H1 (cell line): ENCODE results near the gene OXNAD1. TPM values are rescaled to one million over a fixed set of nuclear protein-coding genes. Genes with fewer than 3 reads are reported as not detected.

Source experiments
- CTCF ChIA-PET: fragments of 300-600 bp; sonication (Branson Sonifier 250); formaldehyde crosslinking; loops from one replicate; lab custom pipeline; 2021; ENCODE audit not compliant: partially characterized antibody; lab: Charles Lee
- POLR2A ChIA-PET: fragments of 300-600 bp; sonication (Branson Sonifier 250); formaldehyde crosslinking; loops from one replicate; lab custom pipeline; 2021; ENCODE audit warnings: inconsistent platforms; ENCODE audit not compliant: partially characterized antibody; lab: Charles Lee
- DNase-seq, 2 experiments: peaks; one replicate each; pipeline versions ENCODE4 v3.0.0 to v3.0.0-alpha.2; 2010 to 2022; ENCODE audit warnings: low spot score in 2 of 2, low read depth in 1 of 2, mixed read lengths in 1 of 2
- FAIRE-seq: peaks from 2 replicates; lab custom pipeline; 2011; peaks lifted over from hg19 to GRCh38; lab: Jason Lieb, UNC
- H2AFZ ChIP-seq: 2 replicates; pipeline ENCODE4 v1.8.1; 2012; ENCODE audit warnings: low read length, inconsistent platforms
- H2AK5ac ChIP-seq: 2 replicates; pipeline ENCODE4 v1.6.1; 2013; ENCODE audit warnings: low read depth, low read length
- H2BK120ac ChIP-seq: replicated peaks from 2 replicates; pipeline ENCODE3; 2013; ENCODE audit warnings: low read depth, low read length, inconsistent platforms
- H2BK12ac ChIP-seq: 2 replicates; pipeline ENCODE4 v1.6.1; 2013; ENCODE audit warnings: low read depth, low read length
- H2BK15ac ChIP-seq: 2 replicates; pipeline ENCODE4 v1.6.1; 2013; ENCODE audit warnings: low read length
- H2BK20ac ChIP-seq: 2 replicates; pipeline ENCODE4 v1.6.1; 2013; ENCODE audit warnings: low read length
- H2BK5ac ChIP-seq: 2 replicates; pipeline ENCODE4 v1.6.1; 2013; ENCODE audit warnings: low read depth, low read length
- H3K14ac ChIP-seq: 2 replicates; pipeline ENCODE4 v1.6.1; 2013; ENCODE audit warnings: inconsistent platforms; ENCODE audit not compliant: insufficient read length
- H3K18ac ChIP-seq: 2 replicates; pipeline ENCODE4 v1.6.1; 2013; ENCODE audit warnings: low read length; ENCODE audit errors: extremely low read depth
- H3K23ac ChIP-seq: 2 replicates; pipeline ENCODE4 v1.6.1; 2013; ENCODE audit warnings: inconsistent platforms; ENCODE audit not compliant: insufficient read length
- H3K23me2 ChIP-seq: 2 replicates; pipeline ENCODE4 v1.6.1; 2013; ENCODE audit warnings: low read depth, low read length
- H3K27ac ChIP-seq: 2 replicates; pipeline ENCODE4 v1.6.1; 2011; ENCODE audit warnings: low read depth, low read length, inconsistent platforms
- H3K27me3 ChIP-seq, 4 experiments: replicated peaks in 1 of 4; 1 replicate in 1 of 4; 2 replicates in 3 of 4; pipeline versions ENCODE4 v1.6.1 to v1.8.1; 2011 to 2013; ENCODE audit warnings: low read length in 3 of 4, mild to moderate bottlenecking in 3 of 4, inconsistent platforms in 2 of 4, mixed read lengths in 2 of 4, moderate library complexity in 1 of 4; ENCODE audit not compliant: control insufficient read depth in 3 of 4, insufficient read depth in 3 of 4; ENCODE audit errors: extremely low read depth in 1 of 4
- H3K36me3 ChIP-seq, 4 experiments: 2 replicates each; pipeline versions ENCODE4 v1.6.1 to v1.8.1; 2011 to 2013; ENCODE audit warnings: mild to moderate bottlenecking in 4 of 4, low read length in 3 of 4, moderate library complexity in 2 of 4, control low read depth in 1 of 4, inconsistent platforms in 1 of 4; ENCODE audit not compliant: insufficient read depth in 4 of 4, control insufficient read depth in 2 of 4
- H3K4ac ChIP-seq: replicated peaks from 2 replicates; pipeline ENCODE3; 2013; ENCODE audit warnings: low read length, low read depth, mixed read lengths, inconsistent platforms; ENCODE audit not compliant: insufficient read length
- H3K4me1 ChIP-seq, 4 experiments: replicated peaks in 1 of 4; 1 replicate in 1 of 4; 2 replicates in 3 of 4; pipeline versions ENCODE4 v1.6.1 to v1.8.1; 2011 to 2013; ENCODE audit warnings: low read length in 3 of 4, inconsistent platforms in 2 of 4, mixed read lengths in 1 of 4; ENCODE audit not compliant: insufficient read depth in 4 of 4, control insufficient read depth in 3 of 4
- H3K4me2 ChIP-seq, 2 experiments: 2 replicates each; pipeline versions ENCODE4 v1.6.1 to v1.8.1; 2011 to 2013; ENCODE audit warnings: low read depth in 2 of 2, low read length in 2 of 2, control low read depth in 1 of 2, inconsistent platforms in 1 of 2, mild to moderate bottlenecking in 1 of 2; ENCODE audit not compliant: insufficient read depth in 1 of 2
- H3K4me3 ChIP-seq, 4 experiments: fragments of 200-600, 300-600 bp in 1 of 4; sonication (generic), shearing (Covaris generic), sonication (Bioruptor Twin) in 1 of 4; 2 replicates each; pipeline versions ENCODE4 v1.5.1 to v1.8.1; 2011 to 2016; ENCODE audit warnings: low read length in 4 of 4, low read depth in 3 of 4, control low read depth in 2 of 4, inconsistent platforms in 2 of 4, mild to moderate bottlenecking in 2 of 4, mixed read lengths in 1 of 4, moderate library complexity in 1 of 4; ENCODE audit not compliant: insufficient read depth in 2 of 4; ENCODE audit errors: extremely low read depth in 1 of 4
- H3K56ac ChIP-seq: replicated peaks from 2 replicates; pipeline ENCODE3; 2013; ENCODE audit warnings: low read depth, mild to moderate bottlenecking, mixed read lengths, low read length, inconsistent platforms; ENCODE audit not compliant: insufficient read length
- H3K79me1 ChIP-seq: 2 replicates; pipeline ENCODE4 v1.6.1; 2013; ENCODE audit warnings: low read depth, low read length, control low read depth
- H3K79me2 ChIP-seq, 2 experiments: 2 replicates each; pipeline versions ENCODE4 v1.6.1 to v1.8.1; 2012 to 2013; ENCODE audit warnings: low read length in 2 of 2, mild to moderate bottlenecking in 2 of 2, inconsistent platforms in 1 of 2; ENCODE audit not compliant: insufficient read depth in 2 of 2, control insufficient read depth in 1 of 2
- H3K9ac ChIP-seq, 4 experiments: replicated peaks in 1 of 4; 1 replicate in 1 of 4; 2 replicates in 3 of 4; pipeline versions ENCODE4 v1.6.1 to v1.8.1; 2011 to 2013; ENCODE audit warnings: low read depth in 3 of 4, low read length in 3 of 4, control low read depth in 2 of 4, mild to moderate bottlenecking in 2 of 4, moderate library complexity in 2 of 4, inconsistent platforms in 1 of 4; ENCODE audit errors: extremely low read depth in 1 of 4
- H3K9me3 ChIP-seq, 2 experiments: 2 replicates each; pipeline versions ENCODE4 v1.6.1 to v1.8.1; 2012 to 2013; ENCODE audit warnings: mild to moderate bottlenecking in 2 of 2, moderate library complexity in 2 of 2, control low read depth in 1 of 2, inconsistent platforms in 1 of 2, low read depth in 1 of 2, low read length in 1 of 2, mixed read lengths in 1 of 2; ENCODE audit not compliant: insufficient read depth in 2 of 2
- H4K20me1 ChIP-seq, 2 experiments: replicated peaks in 1 of 2; 2 replicates each; pipeline versions ENCODE3 to v1.8.1; 2011 to 2013; ENCODE audit warnings: inconsistent platforms in 2 of 2, low read length in 2 of 2, mild to moderate bottlenecking in 1 of 2; ENCODE audit not compliant: insufficient read depth in 2 of 2, control insufficient read depth in 1 of 2
- H4K5ac ChIP-seq: 2 replicates; pipeline ENCODE4 v1.6.1; 2013; ENCODE audit warnings: low read length, low read depth, mixed read lengths, inconsistent platforms; ENCODE audit not compliant: insufficient read length
- H4K8ac ChIP-seq: 2 replicates; pipeline ENCODE4 v1.8.0; 2013; ENCODE audit warnings: mild to moderate bottlenecking, moderate library complexity, low read length, inconsistent platforms; ENCODE audit not compliant: insufficient read depth; ENCODE audit errors: extremely low read depth
- H4K91ac ChIP-seq: replicated peaks from 2 replicates; pipeline ENCODE3; 2013; ENCODE audit warnings: low read length, mixed read lengths, inconsistent platforms; ENCODE audit not compliant: insufficient read length
- CHD1 ChIP-seq: IDR thresholded peaks from 2 replicates; pipeline ENCODE4 v1.6.1; 2012; ENCODE audit warnings: low read depth, low read length, improper control_type of control experiment
- CTCF ChIP-seq, 3 experiments: IDR thresholded peaks; 1 replicate in 2 of 3; 2 replicates in 1 of 3; pipeline versions ENCODE4 v1.5.1 to v1.6.1; 2011; ENCODE audit warnings: low read length in 3 of 3, mild to moderate bottlenecking in 3 of 3, inconsistent platforms in 2 of 3, low read depth in 1 of 3, moderate library complexity in 1 of 3; ENCODE audit not compliant: insufficient read depth in 1 of 3; ENCODE audit errors: control extremely low read depth in 1 of 3
- FOSL1 ChIP-seq: IDR thresholded peaks from 2 replicates; pipeline ENCODE4 v1.6.1; 2011; ENCODE audit warnings: mild to moderate bottlenecking, low read depth, low read length, moderate library complexity; ENCODE audit not compliant: insufficient read depth
- GABPA ChIP-seq: IDR thresholded peaks from 2 replicates; pipeline ENCODE4 v1.6.1; 2011; ENCODE audit warnings: mild to moderate bottlenecking, low read length, moderate library complexity, borderline replicate concordance; ENCODE audit not compliant: insufficient read depth
- KDM4A ChIP-seq: IDR thresholded peaks from one replicate; pipeline ENCODE4 v1.7.1; 2012; ENCODE audit warnings: low read depth, mild to moderate bottlenecking, moderate library complexity, low read length, inconsistent platforms; ENCODE audit not compliant: severe bottlenecking
- KDM5A ChIP-seq: fragments of 200-600 bp; IDR thresholded peaks from 2 replicates; pipeline ENCODE4 v1.7.1; 2012; ENCODE audit warnings: mild to moderate bottlenecking, low read length, inconsistent platforms, mixed read lengths
- POLR2A ChIP-seq, 2 experiments: IDR thresholded peaks; 1 replicate in 1 of 2; 2 replicates in 1 of 2; pipeline ENCODE4 v1.6.1; 2011; ENCODE audit warnings: low read depth in 2 of 2, low read length in 2 of 2, mild to moderate bottlenecking in 2 of 2; ENCODE audit errors: control extremely low read depth in 1 of 2
- RAD21 ChIP-seq, 2 experiments: IDR thresholded peaks in 1 of 2; conservative IDR thresholded peaks in 1 of 2; 2 replicates each; pipeline ENCODE4 v1.6.1; 2011; ENCODE audit warnings: low read depth in 2 of 2, low read length in 2 of 2, improper control_type of control experiment in 1 of 2, inconsistent platforms in 1 of 2, mild to moderate bottlenecking in 1 of 2, moderate library complexity in 1 of 2
- RFX5 ChIP-seq: IDR thresholded peaks from 2 replicates; pipeline ENCODE4 v1.6.1; 2011; ENCODE audit warnings: low read depth, low read length, improper control_type of control experiment, borderline replicate concordance
- SIX5 ChIP-seq: IDR thresholded peaks from 2 replicates; pipeline ENCODE4 v1.6.1; 2011; ENCODE audit warnings: mild to moderate bottlenecking, low read depth, low read length
- SP1 ChIP-seq: IDR thresholded peaks from 2 replicates; pipeline ENCODE4 v1.6.1; 2011; ENCODE audit warnings: low read depth, low read length
- ZNF274 ChIP-seq: IDR thresholded peaks from 2 replicates; pipeline ENCODE4 v1.7.0; 2012; ENCODE audit warnings: low read length, borderline replicate concordance; ENCODE audit errors: extremely low read depth
- WGBS, 2 experiments: shearing (Covaris generic) in 1 of 2; methylation state at CpG; one replicate each; pipeline versions ENCODE4 v1.1.6 to v1.1.7; 2013 to 2015; ENCODE audit warnings: low lambda C conversion rate in 2 of 2, mixed read lengths in 2 of 2, inconsistent platforms in 1 of 2, low coverage in 1 of 2, missing lambda C conversion rate in 1 of 2; ENCODE audit not compliant: insufficient replicate concordance in 2 of 2, insufficient coverage in 1 of 2, insufficient read length in 1 of 2; ENCODE audit errors: extremely low coverage in 1 of 2, missing lambda C conversion rate in 1 of 2; 5-methylcytosine and 5-hydroxymethylcytosine counted together
- polyA plus RNA-seq, 7 experiments: library from polyadenylated mRNA; depleted of rRNA in 3 of 7; stranded (reverse) in 5 of 7; unstranded in 2 of 7; fragments of >200 nt in 5 of 7; fragments of 200-250 nt in 2 of 7; gene quantifications; 1 replicate in 5 of 7; 2 replicates in 1 of 7; 4 replicates in 1 of 7; pipeline versions ENCODE4 v1.2.1 to v1.2.3, GENCODE V29; 2011 to 2013; ENCODE audit warnings: missing spikeins in 2 of 7, mixed read lengths in 2 of 7
- total RNA-seq: library from RNA; stranded (reverse); fragmentation: NEBNext Ultra II Directional; extraction: Animal tissue kit (Norgen Biotek cat#: 25700); gene quantifications from 2 replicates; pipeline ENCODE4 v1.2.1, GENCODE V29; 2021

The OXNAD1 gene
- total and polyA plus RNA-seq, 2 of the 8 experiments (the other 6 are each of a cell fraction or from before 2014, with no cell fraction given) = 14.9 to 24.8 TPM

- H2BK5ac ChIP-seq = no peak overlapping the region
- H4K20me1 ChIP-seq = no peaks in the 10 kb centered on the region
- no peak overlapping the region for H3K23ac ChIP-seq
- H3K4me1 ChIP-seq = 0 out of 7 replicates have a peak, but pooled peaks cover 0 to 4% (median 0%) of the 10 kb centered on the region in 4 experiments
- no peak overlapping the region for H4K5ac ChIP-seq
- ChIA-PET CTCF (interaction anchor here (1.1 to 2.5 kb wide), 14 partner anchors 9 to 1046 kb away, joined by 3 to 50 read pairs (median 6); partner anchors contain the start of gene GALNT15), POLR2A (no interaction called here)
- H3K27ac ChIP-seq = no peak overlapping the region
- H4K8ac ChIP-seq = no peak overlapping the region
- no peak overlapping the region for H3K4me2 ChIP-seq
- H2AFZ ChIP-seq = no peak overlapping the region
- no peak overlapping the region for H2BK12ac ChIP-seq
- no peak overlapping the region for H3K4me3 ChIP-seq
- H3K23me2 ChIP-seq = no peaks in the 10 kb centered on the region
- H4K91ac ChIP-seq = no peak overlapping the region
- no peak overlapping the region for H3K14ac ChIP-seq
- no peaks in the 10 kb centered on the region for H3K79me1 ChIP-seq
- no peak overlapping the region for H2AK5ac ChIP-seq
- H3K27me3 ChIP-seq = no peaks in the 10 kb centered on the region
- no peaks in the 10 kb centered on the region for H3K79me2 ChIP-seq
- WGBS, 2 experiments = 19% methylated on average over 3 of the region's 3 CpGs; no CpG with 5 or more reads in 1 of the 2 experiments
- FAIRE-seq (no peak), DNase-seq (peak in 1 of 2 experiments; percentile 78)
- no peak overlapping the region for H3K56ac ChIP-seq
- H3K18ac ChIP-seq = no peak overlapping the region
- H2BK120ac ChIP-seq = no peak overlapping the region
- H3K9ac ChIP-seq = no peak overlapping the region
- no peak overlapping the region for H3K4ac ChIP-seq
- H3K36me3 ChIP-seq = no peaks in the 10 kb centered on the region
- no peaks in the 10 kb centered on the region for H3K9me3 ChIP-seq
- no peak overlapping the region for H2BK15ac ChIP-seq
- H2BK20ac ChIP-seq = no peak overlapping the region
- TF ChIP-seq GABPA (no peak), CHD1 (no peak), SIX5 (no peak), ZNF274 (no peak), KDM4A (no peak), CTCF (IDR thresholded peaks at IDR 0.05; ENCODE audit: control extremely low read depth in 1 of 3, insufficient read depth in 1 of 3, low read depth in 1 of 3, low read length in 3 of 3) (peak; percentile 60 to 86 (median 69)), POLR2A (IDR thresholded peaks at IDR 0.05; ENCODE audit: control extremely low read depth in 1 of 2, low read depth in 2 of 2, low read length in 2 of 2) (no peak), RFX5 (no peak), SP1 (no peak), KDM5A (no peak), FOSL1 (no peak), RAD21 (IDR thresholded peaks at IDR 0.05 in 1 of 2, conservative IDR thresholded peaks at IDR 0.05 in 1 of 2; ENCODE audit: low read depth in 2 of 2, low read length in 2 of 2) (peak; percentile 60 to 76)
Measured at GRCh38 chr3:16249336-16249735, 15.7 kb upstream of the OXNAD1 start.
